Gastroesophageal sphincter (tissue), 3 donors: ENCODE results near the gene ZBTB16.

ENCODE experiments used
- CTCF ChIP-seq, 4 experiments: fragments of 200-600 bp in 2 of 4; fragments of 450-650 bp in 2 of 4; sonication (generic) in 1 of 4; IDR thresholded peaks; one replicate each; pipeline ENCODE4 v1.5.1; 2017 to 2019; ENCODE audit warnings: antibody characterized with exemption in 4 of 4, mild to moderate bottlenecking in 2 of 4, moderate library complexity in 2 of 4
- EP300 ChIP-seq: sonication (generic); formaldehyde crosslinking; IDR thresholded peaks from one replicate; pipeline ENCODE4 v1.6.1; 2017; ENCODE audit warnings: antibody characterized with exemption, mild to moderate bottlenecking
- POLR2A ChIP-seq, 2 donors: fragments of 450-650 bp; IDR thresholded peaks; one replicate each; pipeline ENCODE4 v1.6.1; 2017; ENCODE audit warnings: antibody characterized with exemption in 2 of 2, mild to moderate bottlenecking in 2 of 2, moderate library complexity in 1 of 2
- POLR2AphosphoS5 ChIP-seq: sonication (generic); formaldehyde crosslinking; IDR thresholded peaks from one replicate; pipeline ENCODE4 v1.6.1; 2017; ENCODE audit warnings: antibody characterized with exemption

GRCh38 chr11:114074546-114075343, 15.2 kb downstream of the ZBTB16 start:
- TF ChIP-seq POLR2AphosphoS5 (peak; percentile 13), CTCF (IDR thresholded peaks at IDR 0.05) (no peak), POLR2A (IDR thresholded peaks at IDR 0.05) (no peak), EP300 (no peak)
